Measurements from ENCODE around the gene PPP1R11. TPM values are rescaled to one million over a fixed set of nuclear protein-coding genes. Genes with fewer than 3 reads are reported as not detected.

Gene PPP1R11
- total RNA-seq, 1 donor from 2014 or later = 15.8 TPM

- no peak for DNase-seq
Observed at GRCh38 chr6:30061858-30062458, 5.0 kb upstream of the PPP1R11 start.

GRCh38 chr6:30062471-30063178 lies 4.4 kb upstream of the PPP1R11 start:
- no peak for DNase-seq

GRCh38 chr6:30063315-30063714 lies 3.7 kb upstream of the PPP1R11 start:
- no peak for DNase-seq

GRCh38 chr6:30066082-30066481 lies 916 bp upstream of the PPP1R11 start:
- DNase-seq = no peak

- no peak for DNase-seq
Observed at GRCh38 chr6:30067460-30068139, 602 bp downstream of the PPP1R11 start.

GRCh38 chr6:30071081-30071818 lies 4.3 kb downstream of the PPP1R11 start:
- DNase-seq = no peak

GRCh38 chr6:30071858-30072257 lies 4.9 kb downstream of the PPP1R11 start:
- DNase-seq = no peak

- DNase-seq = no peak
Observed at GRCh38 chr6:30073489-30074235, 6.7 kb downstream of the PPP1R11 start.

GRCh38 chr6:30074331-30075093 lies 7.5 kb downstream of the PPP1R11 start:
- DNase-seq = no peak

- DNase-seq = no peak
Observed at GRCh38 chr6:30075094-30075789, 8.2 kb downstream of the PPP1R11 start, which contains the start of gene RNF39. RNF39 (minus strand) TSS chr6:30075769; CDS start chr6:30075585, 184 bp downstream.

GRCh38 chr6:30075790-30076732 lies 9.1 kb downstream of the PPP1R11 start:
- no peak for DNase-seq

- no peak for DNase-seq
Observed at GRCh38 chr6:30077218-30077617, 10.2 kb downstream of the PPP1R11 start.

GRCh38 chr6:30087876-30088275 lies 20.9 kb downstream of the PPP1R11 start:
- no peak for DNase-seq

- no peak for DNase-seq
Observed at GRCh38 chr6:30091577-30092381, 24.8 kb downstream of the PPP1R11 start.

GRCh38 chr6:30092852-30093543 lies 26.0 kb downstream of the PPP1R11 start:
- DNase-seq = no peak

GRCh38 chr6:30093951-30094661 lies 27.1 kb downstream of the PPP1R11 start:
- DNase-seq = no peak

GRCh38 chr6:30096829-30097228 lies 29.8 kb downstream of the PPP1R11 start:
- no peak for DNase-seq

Data from occipital lobe (tissue), 2 donors.